Measurements from ENCODE around the gene PAPOLA. TPM values are rescaled to one million over a fixed set of nuclear protein-coding genes. Genes with fewer than 3 reads are reported as not detected.

The PAPOLA gene
- total and polyA plus RNA-seq, 2 experiments from 2014 or later: 198 to 237 TPM

DNA sequence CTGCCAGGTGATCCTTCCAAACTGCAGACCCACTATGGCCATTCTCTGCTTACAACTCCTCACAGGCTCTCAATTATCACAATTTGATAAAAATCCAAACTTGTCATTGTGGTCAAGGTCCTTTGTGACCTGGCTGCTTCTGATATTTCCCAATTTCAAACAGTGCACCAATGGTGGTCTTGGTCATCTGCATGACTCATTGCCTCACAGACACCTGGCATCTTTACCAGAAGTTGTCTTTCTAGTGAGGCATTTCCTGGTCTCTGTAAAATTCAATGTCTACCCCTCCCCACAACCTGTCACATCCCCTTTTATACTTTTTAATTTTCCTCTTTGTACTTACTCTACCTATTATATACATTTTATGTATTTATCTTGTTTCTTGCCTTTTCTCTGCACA, 17.8 kb upstream of the PAPOLA start:
- Mint-ChIP-seq H3K4me3 (no peak overlapping the region), H3K36me3 (ENCODE audit: low read depth) (no peaks in the 10 kb centered on the region), H3K9me3 (no peaks in the 10 kb centered on the region; the same call in 2 of the 3 replicates), H3K27ac (no peak overlapping the region), H3K4me1 (no peaks in the 10 kb centered on the region), H3K27me3 (ENCODE audit: insufficient read depth, low read depth, poor library complexity) (peaks cover 2% of the 10 kb centered on the region)
- TF ChIP-seq, protein P1, sequence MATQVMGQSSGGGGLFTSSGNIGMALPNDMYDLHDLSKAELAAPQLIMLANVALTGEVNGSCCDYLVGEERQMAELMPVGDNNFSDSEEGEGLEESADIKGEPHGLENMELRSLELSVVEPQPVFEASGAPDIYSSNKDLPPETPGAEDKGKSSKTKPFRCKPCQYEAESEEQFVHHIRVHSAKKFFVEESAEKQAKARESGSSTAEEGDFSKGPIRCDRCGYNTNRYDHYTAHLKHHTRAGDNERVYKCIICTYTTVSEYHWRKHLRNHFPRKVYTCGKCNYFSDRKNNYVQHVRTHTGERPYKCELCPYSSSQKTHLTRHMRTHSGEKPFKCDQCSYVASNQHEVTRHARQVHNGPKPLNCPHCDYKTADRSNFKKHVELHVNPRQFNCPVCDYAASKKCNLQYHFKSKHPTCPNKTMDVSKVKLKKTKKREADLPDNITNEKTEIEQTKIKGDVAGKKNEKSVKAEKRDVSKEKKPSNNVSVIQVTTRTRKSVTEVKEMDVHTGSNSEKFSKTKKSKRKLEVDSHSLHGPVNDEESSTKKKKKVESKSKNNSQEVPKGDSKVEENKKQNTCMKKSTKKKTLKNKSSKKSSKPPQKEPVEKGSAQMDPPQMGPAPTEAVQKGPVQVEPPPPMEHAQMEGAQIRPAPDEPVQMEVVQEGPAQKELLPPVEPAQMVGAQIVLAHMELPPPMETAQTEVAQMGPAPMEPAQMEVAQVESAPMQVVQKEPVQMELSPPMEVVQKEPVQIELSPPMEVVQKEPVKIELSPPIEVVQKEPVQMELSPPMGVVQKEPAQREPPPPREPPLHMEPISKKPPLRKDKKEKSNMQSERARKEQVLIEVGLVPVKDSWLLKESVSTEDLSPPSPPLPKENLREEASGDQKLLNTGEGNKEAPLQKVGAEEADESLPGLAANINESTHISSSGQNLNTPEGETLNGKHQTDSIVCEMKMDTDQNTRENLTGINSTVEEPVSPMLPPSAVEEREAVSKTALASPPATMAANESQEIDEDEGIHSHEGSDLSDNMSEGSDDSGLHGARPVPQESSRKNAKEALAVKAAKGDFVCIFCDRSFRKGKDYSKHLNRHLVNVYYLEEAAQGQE (IDR thresholded peaks at IDR 0.05; ENCODE audit: unreplicated experiment): no peak
- TF ChIP-seq ZNF114 (CRISPR knock-in tag; IDR thresholded peaks at IDR 0.05) (no peak), EZH2 (IDR thresholded peaks at IDR 0.05; ENCODE audit: low read depth, unreplicated experiment) (no peak), POLR2AphosphoS5 (IDR thresholded peaks at IDR 0.05; ENCODE audit: low read depth) (no peak), EZH2phosphoT487 (IDR thresholded peaks at IDR 0.05; ENCODE audit: unreplicated experiment) (no peak), ZNF331 (CRISPR knock-in tag; IDR thresholded peaks at IDR 0.05; ENCODE audit: low read depth) (no peak), JUNB (IDR thresholded peaks at IDR 0.05; ENCODE audit: unreplicated experiment) (no peak), NANOG (IDR thresholded peaks at IDR 0.05; ENCODE audit: borderline replicate concordance) (no peak), STAT1 (IDR thresholded peaks at IDR 0.05; ENCODE audit: unreplicated experiment) (no peak)
- TF ChIP-seq, protein P2, sequence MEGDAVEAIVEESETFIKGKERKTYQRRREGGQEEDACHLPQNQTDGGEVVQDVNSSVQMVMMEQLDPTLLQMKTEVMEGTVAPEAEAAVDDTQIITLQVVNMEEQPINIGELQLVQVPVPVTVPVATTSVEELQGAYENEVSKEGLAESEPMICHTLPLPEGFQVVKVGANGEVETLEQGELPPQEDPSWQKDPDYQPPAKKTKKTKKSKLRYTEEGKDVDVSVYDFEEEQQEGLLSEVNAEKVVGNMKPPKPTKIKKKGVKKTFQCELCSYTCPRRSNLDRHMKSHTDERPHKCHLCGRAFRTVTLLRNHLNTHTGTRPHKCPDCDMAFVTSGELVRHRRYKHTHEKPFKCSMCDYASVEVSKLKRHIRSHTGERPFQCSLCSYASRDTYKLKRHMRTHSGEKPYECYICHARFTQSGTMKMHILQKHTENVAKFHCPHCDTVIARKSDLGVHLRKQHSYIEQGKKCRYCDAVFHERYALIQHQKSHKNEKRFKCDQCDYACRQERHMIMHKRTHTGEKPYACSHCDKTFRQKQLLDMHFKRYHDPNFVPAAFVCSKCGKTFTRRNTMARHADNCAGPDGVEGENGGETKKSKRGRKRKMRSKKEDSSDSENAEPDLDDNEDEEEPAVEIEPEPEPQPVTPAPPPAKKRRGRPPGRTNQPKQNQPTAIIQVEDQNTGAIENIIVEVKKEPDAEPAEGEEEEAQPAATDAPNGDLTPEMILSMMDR (conservative IDR thresholded peaks at IDR 0.05; ENCODE audit: low read depth in 2 of 2): no peak
- no peak overlapping the region for H2AFZ ChIP-seq
- no peaks in the 10 kb centered on the region for H3K79me2 ChIP-seq (replicated peaks; ENCODE audit: insufficient read depth)
- no peak overlapping the region for H3K4me2 ChIP-seq
- no peaks in the 10 kb centered on the region for H3K9me2 ChIP-seq (ENCODE audit: insufficient read depth)
- no peaks in the 10 kb centered on the region for H3K36me3 ChIP-seq (ENCODE audit: insufficient read depth)
- H3K27me3 ChIP-seq (ENCODE audit: insufficient read depth): no peaks in the 10 kb centered on the region
- no peak for DNase-seq (ENCODE audit: low spot score)
- no peak overlapping the region for H3K4me3 ChIP-seq
- no peak overlapping the region for H3K27ac ChIP-seq (ENCODE audit: low read depth)
- ATAC-seq: no peak
- H4K20me1 ChIP-seq (replicated peaks; ENCODE audit: insufficient read depth): no peaks in the 10 kb centered on the region
- no peaks in the 10 kb centered on the region for H3K4me1 ChIP-seq (ENCODE audit: insufficient read depth)
- no peaks in the 10 kb centered on the region for H3F3A ChIP-seq (replicated peaks; ENCODE audit: low read depth)

DNA sequence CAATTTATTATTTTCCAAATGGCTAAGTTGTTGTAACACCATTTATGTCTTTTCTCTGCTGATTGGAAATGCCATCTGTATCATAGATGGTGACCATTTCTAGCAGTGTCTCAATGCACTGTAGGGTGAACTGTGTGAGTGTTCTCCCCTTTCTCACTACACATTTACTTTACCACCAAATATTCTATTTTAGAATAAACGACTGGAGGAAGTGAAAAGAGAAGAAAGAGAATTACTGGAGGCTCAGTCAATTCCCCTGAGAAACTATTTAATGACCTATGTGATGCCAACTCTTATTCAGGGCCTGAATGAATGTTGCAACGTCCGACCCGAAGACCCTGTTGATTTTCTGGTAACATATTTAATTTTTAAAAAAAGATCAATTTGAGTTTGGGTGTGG, 15.5 kb upstream of the PAPOLA start:
- H3K4me3 ChIP-seq: no peak overlapping the region
- H4K20me1 ChIP-seq (replicated peaks; ENCODE audit: insufficient read depth): no peaks in the 10 kb centered on the region
- H3K36me3 ChIP-seq (ENCODE audit: insufficient read depth): no peaks in the 10 kb centered on the region
- Mint-ChIP-seq H3K9me3 (no peaks in the 10 kb centered on the region; the same call in 2 of the 3 replicates), H3K36me3 (ENCODE audit: low read depth) (no peaks in the 10 kb centered on the region), H3K27me3 (ENCODE audit: insufficient read depth, low read depth, poor library complexity) (peaks cover 2% of the 10 kb centered on the region), H3K27ac (no peak overlapping the region), H3K4me1 (no peaks in the 10 kb centered on the region), H3K4me3 (no peak overlapping the region)
- H3F3A ChIP-seq (replicated peaks; ENCODE audit: low read depth): no peaks in the 10 kb centered on the region
- ATAC-seq: no peak
- no peak for DNase-seq (ENCODE audit: low spot score)
- H3K27ac ChIP-seq (ENCODE audit: low read depth): no peak overlapping the region
- H3K79me2 ChIP-seq (replicated peaks; ENCODE audit: insufficient read depth): no peaks in the 10 kb centered on the region
- no peaks in the 10 kb centered on the region for H3K9me2 ChIP-seq (ENCODE audit: insufficient read depth)
- no peak overlapping the region for H2AFZ ChIP-seq
- H3K4me1 ChIP-seq (ENCODE audit: insufficient read depth): no peaks in the 10 kb centered on the region
- H3K4me2 ChIP-seq: no peak overlapping the region
- H3K27me3 ChIP-seq (ENCODE audit: insufficient read depth): no peaks in the 10 kb centered on the region
- TF ChIP-seq, protein P3, sequence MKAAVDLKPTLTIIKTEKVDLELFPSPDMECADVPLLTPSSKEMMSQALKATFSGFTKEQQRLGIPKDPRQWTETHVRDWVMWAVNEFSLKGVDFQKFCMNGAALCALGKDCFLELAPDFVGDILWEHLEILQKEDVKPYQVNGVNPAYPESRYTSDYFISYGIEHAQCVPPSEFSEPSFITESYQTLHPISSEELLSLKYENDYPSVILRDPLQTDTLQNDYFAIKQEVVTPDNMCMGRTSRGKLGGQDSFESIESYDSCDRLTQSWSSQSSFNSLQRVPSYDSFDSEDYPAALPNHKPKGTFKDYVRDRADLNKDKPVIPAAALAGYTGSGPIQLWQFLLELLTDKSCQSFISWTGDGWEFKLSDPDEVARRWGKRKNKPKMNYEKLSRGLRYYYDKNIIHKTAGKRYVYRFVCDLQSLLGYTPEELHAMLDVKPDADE (IDR thresholded peaks at IDR 0.05): no peak
- TF ChIP-seq POLR2AphosphoS5 (IDR thresholded peaks at IDR 0.05; ENCODE audit: low read depth): no peak
- TF ChIP-seq ZNF331 (CRISPR knock-in tag; IDR thresholded peaks at IDR 0.05; ENCODE audit: low read depth): no peak
- no peak for TF ChIP-seq ZNF114 (CRISPR knock-in tag; IDR thresholded peaks at IDR 0.05)

All from GM23338 (cell line).